ENCODE data around the gene ESYT3.

The ESYT3 gene

DNA sequence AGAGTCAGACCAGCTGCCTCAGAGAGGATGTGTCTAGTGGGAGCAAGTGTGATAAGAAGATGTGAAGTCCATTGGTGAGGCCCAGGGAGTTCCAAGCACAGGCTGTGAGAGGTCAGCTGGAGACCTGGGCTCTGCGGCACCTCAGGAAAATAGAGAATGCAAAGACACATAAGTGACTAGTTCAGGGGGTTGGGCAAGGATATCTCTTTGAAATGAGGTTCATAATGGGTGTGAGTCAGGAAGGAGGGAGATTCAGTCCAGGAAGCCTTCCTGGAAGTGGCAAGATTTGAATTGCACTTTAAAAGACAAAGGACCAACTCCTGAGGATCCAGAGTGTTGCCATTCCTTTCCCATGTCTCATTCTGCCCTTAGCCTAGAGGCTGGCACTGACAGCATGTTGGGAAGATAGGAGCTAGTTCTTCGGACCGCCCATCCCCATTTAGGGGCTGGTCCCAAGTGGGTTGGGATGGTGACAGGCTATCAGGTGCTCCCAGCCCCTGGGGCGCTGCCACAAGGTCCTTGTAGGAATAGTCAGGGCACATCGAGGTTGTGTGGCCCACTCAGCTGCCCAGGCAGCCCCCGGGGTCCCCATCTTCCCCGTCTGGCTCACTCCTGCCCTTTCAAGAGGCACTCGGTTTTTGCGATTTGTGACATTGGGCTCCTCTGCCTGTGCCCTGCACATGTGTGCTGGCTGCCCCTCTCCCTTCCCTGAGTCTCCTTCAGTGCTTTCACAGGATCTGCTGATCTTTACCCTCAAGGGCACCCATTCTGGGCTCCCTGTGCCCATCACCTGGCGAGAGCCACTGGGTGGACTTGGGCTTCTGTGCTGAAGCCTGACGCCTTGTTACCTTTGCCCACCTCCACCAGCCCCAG lies 23.7 kb downstream of the ESYT3 start:
- H3K4me3 ChIP-seq (ENCODE audit: low read depth in 1 of 2, low read length in 2 of 2): no peak overlapping the region
- no peaks in the 10 kb centered on the region for H3K9me3 ChIP-seq (ENCODE audit: low read length)
- H3K27ac ChIP-seq (ENCODE audit: low read depth, low read length): no peak overlapping the region
- no peaks in the 10 kb centered on the region for H3K27me3 ChIP-seq (ENCODE audit: control insufficient read depth in 1 of 2, insufficient read depth in 2 of 2, low read length in 2 of 2)
- H3K9ac ChIP-seq (ENCODE audit: low read length): no peak overlapping the region
- peaks cover 7% of the 10 kb centered on the region for H3K36me3 ChIP-seq (ENCODE audit: insufficient read depth, low read length)
- H3K4me1 ChIP-seq (ENCODE audit: insufficient read depth, low read length): peaks cover 28% of the 10 kb centered on the region

DNA sequence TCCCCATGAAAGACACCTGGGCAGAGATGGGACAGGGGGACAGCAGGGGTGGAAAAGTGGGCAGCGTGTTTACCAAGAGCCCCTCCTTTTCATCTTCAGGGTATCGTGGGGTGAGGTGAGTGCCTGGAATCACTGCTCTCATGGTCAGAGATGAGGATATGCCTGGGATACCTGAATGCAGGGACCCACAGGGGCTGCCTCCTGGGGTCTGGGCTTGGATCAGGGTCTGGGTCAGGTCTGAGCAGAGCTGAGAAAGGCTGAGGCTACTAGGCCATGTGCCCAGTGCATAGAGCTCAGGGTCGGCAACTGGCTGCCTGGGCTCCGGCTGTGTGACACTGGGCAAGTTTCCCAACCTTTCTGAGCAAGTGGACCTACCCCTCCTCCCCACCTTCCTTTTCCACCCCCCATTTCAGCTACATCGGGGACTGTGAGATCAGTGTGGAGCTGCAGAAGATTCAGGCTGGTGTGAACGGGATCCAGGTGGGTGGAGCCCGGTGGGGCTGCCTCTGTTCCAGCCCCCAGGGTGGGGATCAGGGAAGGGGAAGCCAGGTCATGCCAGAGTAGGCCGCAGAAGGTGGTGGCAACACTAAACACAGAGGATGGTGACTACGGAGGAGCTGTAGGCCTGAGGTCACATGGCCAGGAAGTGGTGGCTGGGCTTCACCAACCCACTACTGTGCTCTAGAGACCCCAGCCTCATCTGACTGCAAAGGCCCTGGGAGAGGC lies 24.5 kb downstream of the ESYT3 start:
- H3K27me3 ChIP-seq (ENCODE audit: control insufficient read depth in 1 of 2, insufficient read depth in 2 of 2, low read length in 2 of 2): no peaks in the 10 kb centered on the region
- H3K36me3 ChIP-seq (ENCODE audit: insufficient read depth, low read length): peaks cover 7% of the 10 kb centered on the region
- H3K9ac ChIP-seq (ENCODE audit: low read length): no peak overlapping the region
- H3K4me3 ChIP-seq (ENCODE audit: low read depth in 1 of 2, low read length in 2 of 2): no peak overlapping the region
- H3K4me1 ChIP-seq (ENCODE audit: insufficient read depth, low read length): peaks cover 28% of the 10 kb centered on the region
- no peaks in the 10 kb centered on the region for H3K9me3 ChIP-seq (ENCODE audit: low read length)
- no peak overlapping the region for H3K27ac ChIP-seq (ENCODE audit: low read depth, low read length)

DNA sequence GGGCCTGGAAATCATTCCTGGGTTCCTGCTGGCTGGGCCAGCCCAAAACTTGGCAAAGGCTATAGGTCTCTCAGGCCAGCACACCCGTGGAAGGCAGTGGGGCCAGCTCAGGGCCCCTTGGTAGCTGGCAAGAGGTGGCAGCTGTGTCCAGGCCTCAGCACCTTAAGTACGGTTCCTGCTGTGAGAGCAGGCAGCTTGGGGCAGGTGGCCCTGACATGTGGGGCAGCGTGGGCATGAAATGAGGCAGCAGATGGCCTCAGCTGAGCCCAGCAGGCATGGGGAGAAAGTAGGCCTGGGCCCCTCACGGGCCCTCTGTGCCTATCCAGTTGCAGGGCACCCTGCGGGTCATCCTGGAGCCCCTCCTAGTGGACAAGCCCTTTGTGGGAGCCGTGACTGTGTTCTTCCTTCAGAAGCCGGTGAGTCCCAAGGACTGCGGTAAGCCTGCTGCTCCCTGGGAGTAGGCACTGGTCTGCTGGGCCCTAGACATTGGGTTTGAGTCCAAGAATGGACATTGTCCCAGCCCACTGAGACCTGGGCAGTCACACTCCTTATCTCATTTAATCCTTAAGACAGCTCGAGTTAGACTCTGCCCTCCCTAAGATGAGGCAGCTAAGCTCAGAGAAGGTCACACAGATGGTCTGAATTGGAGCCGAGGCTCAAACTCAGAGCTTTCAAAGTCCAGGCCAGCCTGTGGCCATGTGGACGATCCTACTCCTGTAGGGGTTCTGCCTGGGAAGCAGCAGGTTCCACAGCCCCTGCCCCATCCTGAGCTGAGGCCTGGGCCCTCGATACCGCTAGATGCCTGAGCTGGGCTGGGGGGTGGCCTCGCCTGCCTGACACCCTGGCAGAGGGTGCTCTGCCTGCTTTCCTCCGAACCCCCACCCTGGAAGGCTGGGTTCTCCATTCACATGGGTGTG lies 25.5 kb downstream of the ESYT3 start:
- no peaks in the 10 kb centered on the region for H3K27me3 ChIP-seq (ENCODE audit: control insufficient read depth in 1 of 2, insufficient read depth in 2 of 2, low read length in 2 of 2)
- H3K9me3 ChIP-seq (ENCODE audit: low read length): no peaks in the 10 kb centered on the region
- no peak overlapping the region for H3K27ac ChIP-seq (ENCODE audit: low read depth, low read length)
- no peak overlapping the region for H3K4me3 ChIP-seq (ENCODE audit: low read depth in 1 of 2, low read length in 2 of 2)
- peaks cover 28% of the 10 kb centered on the region for H3K4me1 ChIP-seq (ENCODE audit: insufficient read depth, low read length)
- H3K36me3 ChIP-seq (ENCODE audit: insufficient read depth, low read length): peaks cover 7% of the 10 kb centered on the region
- H3K9ac ChIP-seq (ENCODE audit: low read length): no peak overlapping the region

DNA sequence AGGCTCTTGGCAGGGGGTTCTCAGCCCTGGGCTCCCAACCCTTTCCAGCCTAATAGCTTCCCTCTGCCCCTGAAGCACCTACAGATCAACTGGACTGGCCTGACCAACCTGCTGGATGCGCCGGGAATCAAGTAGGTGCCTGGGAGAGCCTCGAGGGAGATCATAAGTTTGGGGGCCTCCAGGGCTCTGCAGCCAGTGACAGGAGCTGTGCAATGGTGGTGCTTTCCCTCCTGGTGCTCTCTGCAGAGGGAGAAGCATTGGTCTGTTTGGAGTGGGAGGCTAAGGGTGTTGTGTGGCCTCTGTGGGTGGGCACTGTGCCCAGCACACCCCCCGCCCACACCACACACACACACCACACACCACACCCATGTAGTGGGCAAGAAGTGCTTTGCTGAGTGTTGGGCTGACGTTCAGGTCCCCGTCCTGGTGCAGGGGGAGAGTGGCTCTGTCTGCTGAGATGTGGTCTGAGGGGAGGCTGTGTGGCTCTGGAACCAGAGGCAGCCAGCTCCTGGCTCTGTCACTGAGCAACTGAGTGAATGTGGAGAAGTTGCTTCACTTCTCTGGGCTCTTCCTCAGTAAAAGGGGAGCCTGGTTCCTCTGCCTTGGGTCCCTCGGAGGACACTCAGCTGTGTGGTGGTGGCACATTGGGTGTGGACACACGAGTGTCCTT lies 26.3 kb downstream of the ESYT3 start:
- no peaks in the 10 kb centered on the region for H3K9me3 ChIP-seq (ENCODE audit: low read length)
- peaks cover 26% of the 10 kb centered on the region for H3K4me1 ChIP-seq (ENCODE audit: insufficient read depth, low read length)
- no peak overlapping the region for H3K9ac ChIP-seq (ENCODE audit: low read length)
- no peaks in the 10 kb centered on the region for H3K36me3 ChIP-seq (ENCODE audit: insufficient read depth, low read length)
- H3K27ac ChIP-seq (ENCODE audit: low read depth, low read length): no peak overlapping the region
- no peaks in the 10 kb centered on the region for H3K27me3 ChIP-seq (ENCODE audit: control insufficient read depth in 1 of 2, insufficient read depth in 2 of 2, low read length in 2 of 2)
- H3K4me3 ChIP-seq (ENCODE audit: low read depth in 1 of 2, low read length in 2 of 2): no peak overlapping the region

DNA sequence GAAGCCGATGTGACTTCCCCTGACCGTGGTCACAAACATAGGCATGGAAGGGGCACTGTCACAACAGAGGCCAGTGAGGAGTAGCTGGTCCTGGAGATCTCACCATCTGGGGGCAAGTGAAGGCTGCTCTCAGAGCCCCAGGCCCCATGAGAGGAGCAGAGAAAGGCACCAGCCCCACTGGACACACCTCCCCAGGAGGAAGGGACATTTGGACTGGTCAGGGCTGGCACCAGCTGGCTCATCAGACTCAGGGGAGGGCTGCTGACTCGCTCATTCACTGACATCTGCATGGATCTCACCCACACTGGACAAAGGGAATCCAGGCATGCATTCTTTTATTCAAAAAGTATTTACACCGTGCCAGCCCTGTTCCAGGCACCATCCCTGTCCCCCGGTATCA lies 26.8 kb downstream of the ESYT3 start:
- Histone ChIP-seq H3K9ac (ENCODE audit: low read length) (no peak overlapping the region), H3K36me3 (ENCODE audit: insufficient read depth, low read length) (no peaks in the 10 kb centered on the region), H3K9me3 (ENCODE audit: low read length) (no peaks in the 10 kb centered on the region), H3K4me1 (ENCODE audit: insufficient read depth, low read length) (peaks cover 20% of the 10 kb centered on the region), H3K4me3 (ENCODE audit: low read depth in 1 of 2, low read length in 2 of 2) (no peak overlapping the region), H3K27ac (ENCODE audit: low read depth, low read length) (no peak overlapping the region), H3K27me3 (ENCODE audit: control insufficient read depth in 1 of 2, insufficient read depth in 2 of 2, low read length in 2 of 2) (no peaks in the 10 kb centered on the region)

DNA sequence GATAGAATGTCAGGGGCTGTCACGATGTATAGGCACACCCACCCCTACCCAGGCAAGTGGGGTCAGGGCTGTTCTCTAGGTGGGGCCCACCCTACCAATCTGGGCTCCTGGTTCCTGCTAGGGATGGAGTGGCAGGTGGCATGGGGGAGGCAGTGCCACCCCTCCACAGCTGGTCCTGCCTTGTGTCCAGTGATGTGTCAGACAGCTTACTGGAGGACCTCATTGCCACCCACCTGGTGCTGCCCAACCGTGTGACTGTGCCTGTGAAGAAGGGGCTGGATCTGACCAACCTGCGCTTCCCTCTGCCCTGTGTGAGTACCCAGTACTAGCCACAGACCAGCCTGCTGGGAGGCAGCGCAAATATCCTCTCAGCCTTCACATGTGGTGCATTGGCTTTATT lies 27.5 kb downstream of the ESYT3 start:
- Histone ChIP-seq H3K9ac (ENCODE audit: low read length) (no peak overlapping the region), H3K36me3 (ENCODE audit: insufficient read depth, low read length) (no peaks in the 10 kb centered on the region), H3K9me3 (ENCODE audit: low read length) (no peaks in the 10 kb centered on the region), H3K4me1 (ENCODE audit: insufficient read depth, low read length) (peaks cover 14% of the 10 kb centered on the region), H3K27me3 (ENCODE audit: control insufficient read depth in 1 of 2, insufficient read depth in 2 of 2, low read length in 2 of 2) (no peaks in the 10 kb centered on the region), H3K4me3 (ENCODE audit: low read depth in 1 of 2, low read length in 2 of 2) (no peak overlapping the region), H3K27ac (ENCODE audit: low read depth, low read length) (no peak overlapping the region)

DNA sequence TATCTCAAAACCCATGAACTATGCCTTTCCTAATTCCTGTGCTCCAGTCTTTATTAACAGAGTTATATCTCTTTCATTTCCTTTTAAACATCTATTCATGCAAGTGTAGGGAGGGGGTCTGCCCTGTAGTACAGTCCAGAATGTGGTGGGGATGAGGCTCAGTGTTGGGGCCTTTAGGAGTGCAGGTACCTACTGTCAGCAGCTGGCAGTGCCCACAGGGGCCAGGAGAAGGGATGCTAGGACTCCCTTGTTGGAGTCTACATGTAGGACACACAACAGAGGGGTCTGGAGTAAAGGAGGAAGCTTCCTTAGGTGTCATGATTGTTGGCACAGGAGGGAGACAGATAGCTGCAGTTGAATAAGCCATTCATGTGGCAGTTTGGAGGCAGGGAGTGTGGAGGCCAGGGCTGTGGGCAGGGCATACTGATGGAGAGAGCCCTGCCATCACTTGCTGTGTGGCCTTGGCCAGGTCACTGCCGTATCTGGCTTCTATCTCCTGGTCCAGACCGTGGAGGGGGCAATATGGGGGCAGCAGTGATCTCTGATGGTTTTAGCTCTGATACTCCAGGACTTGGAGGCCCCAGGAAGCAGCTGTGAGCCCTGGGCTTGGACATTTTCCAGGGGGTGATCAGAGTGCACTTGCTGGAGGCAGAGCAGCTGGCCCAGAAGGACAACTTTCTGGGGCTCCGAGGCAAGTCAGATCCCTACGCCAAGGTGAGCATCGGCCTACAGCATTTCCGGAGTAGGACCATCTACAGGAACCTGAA lies 29.5 kb downstream of the ESYT3 start:
- Histone ChIP-seq H3K36me3 (ENCODE audit: insufficient read depth, low read length) (no peaks in the 10 kb centered on the region), H3K27ac (ENCODE audit: low read depth, low read length) (no peak overlapping the region), H3K9ac (ENCODE audit: low read length) (no peak overlapping the region), H3K9me3 (ENCODE audit: low read length) (no peaks in the 10 kb centered on the region), H3K27me3 (ENCODE audit: control insufficient read depth in 1 of 2, insufficient read depth in 2 of 2, low read length in 2 of 2) (no peaks in the 10 kb centered on the region), H3K4me3 (ENCODE audit: low read depth in 1 of 2, low read length in 2 of 2) (no peak overlapping the region), H3K4me1 (ENCODE audit: insufficient read depth, low read length) (peaks cover 19% of the 10 kb centered on the region)

DNA sequence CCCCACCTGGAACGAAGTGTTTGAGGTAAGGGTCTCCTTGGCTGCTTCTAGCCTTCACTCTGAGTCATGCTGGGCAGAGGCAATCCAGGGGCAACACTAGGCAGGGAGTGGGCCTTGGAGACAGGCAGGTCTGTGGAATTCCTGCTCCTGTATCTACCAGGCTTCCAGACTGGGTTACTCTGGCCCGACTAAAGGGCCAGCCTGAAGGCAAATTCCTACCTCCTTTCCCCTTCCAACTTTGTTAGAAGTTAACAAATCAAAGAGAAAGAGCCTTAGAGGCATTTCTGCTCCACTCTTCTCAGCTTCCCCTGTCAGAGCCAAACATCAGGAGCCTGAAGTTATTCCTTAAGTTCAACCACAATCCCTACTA lies 30.1 kb downstream of the ESYT3 start:
- Histone ChIP-seq H3K9me3 (ENCODE audit: low read length) (no peaks in the 10 kb centered on the region), H3K27ac (ENCODE audit: low read depth, low read length) (no peak overlapping the region), H3K4me1 (ENCODE audit: insufficient read depth, low read length) (peaks cover 19% of the 10 kb centered on the region), H3K9ac (ENCODE audit: low read length) (no peak overlapping the region), H3K4me3 (ENCODE audit: low read depth in 1 of 2, low read length in 2 of 2) (no peak overlapping the region), H3K36me3 (ENCODE audit: insufficient read depth, low read length) (no peaks in the 10 kb centered on the region), H3K27me3 (ENCODE audit: control insufficient read depth in 1 of 2, insufficient read depth in 2 of 2, low read length in 2 of 2) (no peaks in the 10 kb centered on the region)

DNA sequence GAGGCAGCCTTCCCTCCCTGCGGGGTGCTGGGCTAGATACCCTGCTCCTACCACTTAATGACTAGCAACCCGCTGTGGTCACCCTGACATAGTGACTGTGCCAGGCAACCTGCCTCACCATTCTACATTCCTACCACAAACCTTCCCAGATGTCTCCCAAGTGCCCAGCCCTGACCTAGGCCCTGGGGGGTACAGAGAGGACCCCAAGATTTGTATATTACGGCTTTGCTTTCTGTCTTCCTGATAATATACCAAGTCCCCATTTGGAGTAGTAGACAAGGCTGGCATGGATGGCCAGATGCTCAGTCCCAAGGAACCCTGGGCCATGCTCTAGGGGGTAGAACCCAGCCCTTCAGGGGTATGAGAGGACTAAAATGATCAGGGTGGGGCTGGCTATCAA lies 31.0 kb downstream of the ESYT3 start:
- Histone ChIP-seq H3K36me3 (ENCODE audit: insufficient read depth, low read length) (no peaks in the 10 kb centered on the region), H3K9me3 (ENCODE audit: low read length) (no peaks in the 10 kb centered on the region), H3K9ac (ENCODE audit: low read length) (no peak overlapping the region), H3K4me1 (ENCODE audit: insufficient read depth, low read length) (peaks cover 26% of the 10 kb centered on the region), H3K4me3 (ENCODE audit: low read depth in 1 of 2, low read length in 2 of 2) (no peak overlapping the region), H3K27ac (ENCODE audit: low read depth, low read length) (no peak overlapping the region), H3K27me3 (ENCODE audit: control insufficient read depth in 1 of 2, insufficient read depth in 2 of 2, low read length in 2 of 2) (no peaks in the 10 kb centered on the region)

DNA sequence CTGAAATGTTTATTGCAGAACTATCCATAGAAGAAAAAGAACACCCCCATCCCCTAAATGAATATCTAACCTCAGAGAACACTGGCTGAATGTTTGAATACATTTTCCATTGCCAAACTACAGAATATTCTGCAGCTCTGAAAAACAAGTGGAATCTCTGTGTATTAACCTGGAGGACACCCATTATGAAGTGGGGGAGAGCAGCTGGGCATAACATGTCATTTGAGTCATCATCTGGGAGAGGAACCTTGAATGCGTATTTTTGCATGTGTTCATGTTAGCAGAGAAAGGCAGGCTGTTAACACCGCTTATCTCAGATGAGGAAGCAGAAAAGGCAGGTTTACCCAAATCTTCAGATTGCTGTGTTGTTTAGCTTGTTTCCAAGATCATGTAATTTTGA lies 31.5 kb downstream of the ESYT3 start:
- H3K36me3 ChIP-seq (ENCODE audit: insufficient read depth, low read length): no peaks in the 10 kb centered on the region
- H3K9me3 ChIP-seq (ENCODE audit: low read length): no peaks in the 10 kb centered on the region
- H3K4me3 ChIP-seq (ENCODE audit: low read depth in 1 of 2, low read length in 2 of 2): no peak overlapping the region
- H3K27ac ChIP-seq (ENCODE audit: low read depth, low read length): no peak overlapping the region
- H3K27me3 ChIP-seq (ENCODE audit: control insufficient read depth in 1 of 2, insufficient read depth in 2 of 2, low read length in 2 of 2): no peaks in the 10 kb centered on the region
- no peak overlapping the region for H3K9ac ChIP-seq (ENCODE audit: low read length)
- peaks cover 28% of the 10 kb centered on the region for H3K4me1 ChIP-seq (ENCODE audit: insufficient read depth, low read length)

Measured in muscle layer of colon (tissue), 2 donors.